Activated naive CD4-positive, alpha-beta T cell treated with anti-CD3 and anti-CD28 coated beads, Interleukin-2, amount 50 U/mL, for 16 hours (primary cell): ENCODE data around the gene ZNF646.

Experiments used
- DNase-seq: peaks from one replicate; pipeline ENCODE4 v3.0.0-alpha.2; 2020

The ZNF646 gene

DNA sequence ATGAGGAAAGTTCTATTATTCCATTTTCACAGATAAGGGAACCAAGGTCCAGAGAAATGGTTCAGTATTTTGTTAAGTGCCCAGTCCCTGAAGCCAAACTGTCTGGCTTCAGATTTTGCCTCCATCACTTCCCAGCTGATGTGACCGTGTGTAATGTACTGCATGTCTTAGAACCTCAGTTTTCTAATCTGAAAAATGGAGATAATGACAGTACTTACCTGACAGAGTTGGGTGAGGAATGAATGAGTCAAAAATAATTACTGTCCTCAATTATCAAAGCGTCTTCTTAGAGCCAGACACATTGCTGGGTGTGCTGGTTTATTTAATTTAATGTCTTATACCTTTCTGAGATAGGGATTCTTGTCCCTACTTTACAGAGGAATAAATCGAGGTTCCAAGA lies 6.9 kb upstream of the ZNF646 start:
- DNase-seq = no peak

DNA sequence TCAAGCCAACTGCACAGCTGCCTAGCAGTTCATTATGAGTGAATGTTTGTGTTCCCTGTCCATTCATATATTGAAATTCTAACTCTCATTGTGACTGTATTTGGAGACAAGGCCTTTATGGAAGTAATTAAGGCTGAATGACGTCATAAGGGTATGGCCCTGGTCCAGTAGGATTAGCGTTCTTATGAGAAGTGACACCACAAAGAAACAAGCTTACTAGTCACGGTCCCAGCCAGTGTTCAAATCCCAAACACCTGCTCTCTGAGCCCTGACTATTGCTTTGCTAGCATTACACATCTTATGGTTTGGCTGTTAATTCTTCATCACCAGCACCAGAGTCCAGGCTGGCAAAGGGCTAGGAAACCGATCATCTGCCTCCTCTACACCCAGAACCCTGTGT lies 2.4 kb upstream of the ZNF646 start:
- DNase-seq = no peak

DNA sequence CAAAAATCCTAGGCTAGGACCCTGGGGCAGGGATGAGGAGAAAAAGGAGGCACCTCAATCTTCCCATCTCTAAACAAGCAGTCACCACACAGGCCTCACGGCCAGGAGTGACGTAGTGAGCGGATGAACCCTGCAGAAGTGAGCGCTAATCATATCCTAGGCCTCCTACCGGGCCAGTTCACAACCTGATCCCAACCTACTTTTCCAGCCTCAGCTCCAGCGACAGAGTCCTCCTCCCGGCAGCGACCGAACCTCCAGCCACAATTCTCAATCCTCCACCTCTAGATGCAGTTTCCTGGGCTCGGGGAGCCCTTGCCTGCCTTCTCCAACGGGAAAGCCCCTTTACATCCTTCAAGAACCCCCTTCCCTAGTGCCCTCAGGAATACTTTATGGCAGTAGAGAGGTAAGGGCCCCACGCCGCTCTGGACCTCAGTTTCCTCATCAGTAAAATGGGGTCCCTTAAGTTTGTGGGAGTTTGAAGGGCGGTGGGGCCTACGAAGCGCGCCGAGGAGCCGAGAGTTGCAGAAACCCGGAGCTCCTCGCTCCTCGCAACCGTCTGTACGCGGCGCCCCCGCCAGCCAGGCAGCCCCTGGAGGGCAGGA lies 1.6 kb upstream of the ZNF646 start:
- no peak for DNase-seq

DNA sequence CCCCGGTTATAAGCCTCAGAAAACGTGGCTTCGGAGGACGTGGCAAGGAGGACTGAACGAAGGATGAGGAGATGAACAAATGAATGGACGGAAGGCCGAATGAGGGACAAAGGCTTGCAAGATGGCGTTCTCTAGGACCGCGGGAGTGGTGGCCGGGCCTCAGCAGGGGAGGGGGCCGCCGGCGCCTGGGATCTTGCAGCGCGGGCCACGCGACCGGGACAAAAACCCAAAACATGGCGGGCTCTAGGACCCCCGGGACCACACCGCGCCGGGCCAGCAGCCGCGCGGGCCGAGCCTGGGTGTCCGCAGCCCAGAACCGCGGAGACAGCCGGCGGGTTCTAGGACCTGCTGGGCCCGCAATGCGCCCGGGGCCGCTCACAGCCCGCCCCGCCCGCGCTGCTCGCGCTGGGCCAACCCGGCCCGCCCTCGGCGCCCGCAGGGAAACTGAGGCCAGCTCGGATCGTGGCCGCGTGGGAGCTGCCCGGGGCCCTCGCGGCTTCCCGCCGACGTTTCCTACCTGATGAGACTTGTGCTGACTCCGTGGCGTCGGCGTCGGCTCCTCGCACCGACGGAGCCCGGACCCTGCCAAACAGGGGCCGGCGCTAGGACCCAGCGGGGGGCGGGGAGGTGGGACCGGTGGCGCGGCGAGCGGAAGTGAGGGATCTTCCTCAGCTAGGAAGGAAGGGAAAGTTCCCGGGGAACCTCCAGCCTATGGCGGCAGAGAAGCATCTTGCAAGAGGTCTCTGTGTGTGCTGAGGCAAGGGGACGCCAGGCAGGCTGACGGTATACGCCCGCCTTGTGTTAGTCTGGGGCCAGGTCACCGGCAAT lies 866 bp upstream of the ZNF646 start:
- peak; percentile 91 for DNase-seq

DNA sequence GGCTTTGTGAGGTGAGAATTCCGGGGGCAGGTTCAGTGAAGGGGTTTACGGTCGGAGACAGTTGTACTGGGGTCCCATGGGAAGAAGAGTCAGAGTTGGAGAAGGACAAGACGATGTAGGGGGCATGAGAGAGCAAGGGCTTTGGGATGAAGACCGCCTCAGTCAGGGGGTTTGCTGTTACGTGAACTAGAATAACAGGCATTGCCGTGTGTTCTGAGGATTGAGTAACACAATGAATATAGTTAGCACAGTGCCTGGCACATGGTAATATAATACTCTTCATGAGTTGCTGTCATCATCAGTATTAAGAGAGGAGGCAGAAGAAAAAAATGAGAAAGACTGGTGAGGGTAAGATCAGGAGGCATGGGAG lies 577 bp downstream of the ZNF646 start:
- DNase-seq = no peak

DNA sequence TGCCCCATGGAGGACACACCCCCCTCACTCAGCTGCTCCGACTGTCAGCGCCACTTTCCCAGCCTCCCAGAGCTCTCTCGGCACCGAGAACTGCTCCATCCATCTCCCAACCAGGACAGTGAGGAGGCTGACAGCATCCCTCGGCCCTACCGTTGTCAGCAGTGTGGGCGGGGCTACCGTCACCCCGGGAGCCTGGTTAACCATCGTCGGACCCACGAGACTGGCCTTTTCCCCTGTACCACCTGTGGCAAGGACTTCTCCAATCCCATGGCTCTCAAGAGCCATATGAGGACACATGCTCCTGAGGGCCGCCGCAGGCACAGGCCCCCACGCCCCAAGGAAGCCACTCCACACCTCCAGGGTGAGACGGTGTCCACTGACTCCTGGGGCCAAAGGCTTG lies 2.1 kb downstream of the ZNF646 start:
- no peak for DNase-seq

DNA sequence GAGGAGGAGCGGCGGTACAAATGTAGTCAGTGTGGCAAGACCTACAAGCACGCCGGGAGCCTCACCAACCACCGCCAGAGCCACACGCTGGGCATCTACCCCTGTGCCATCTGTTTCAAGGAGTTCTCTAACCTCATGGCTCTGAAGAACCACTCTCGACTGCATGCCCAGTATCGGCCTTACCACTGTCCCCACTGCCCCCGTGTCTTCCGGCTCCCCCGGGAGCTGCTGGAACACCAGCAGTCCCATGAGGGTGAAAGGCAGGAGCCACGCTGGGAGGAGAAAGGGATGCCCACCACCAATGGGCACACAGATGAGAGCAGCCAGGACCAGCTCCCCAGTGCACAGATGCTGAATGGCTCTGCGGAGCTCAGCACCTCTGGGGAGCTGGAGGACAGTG lies 2.8 kb downstream of the ZNF646 start:
- DNase-seq = no peak

DNA sequence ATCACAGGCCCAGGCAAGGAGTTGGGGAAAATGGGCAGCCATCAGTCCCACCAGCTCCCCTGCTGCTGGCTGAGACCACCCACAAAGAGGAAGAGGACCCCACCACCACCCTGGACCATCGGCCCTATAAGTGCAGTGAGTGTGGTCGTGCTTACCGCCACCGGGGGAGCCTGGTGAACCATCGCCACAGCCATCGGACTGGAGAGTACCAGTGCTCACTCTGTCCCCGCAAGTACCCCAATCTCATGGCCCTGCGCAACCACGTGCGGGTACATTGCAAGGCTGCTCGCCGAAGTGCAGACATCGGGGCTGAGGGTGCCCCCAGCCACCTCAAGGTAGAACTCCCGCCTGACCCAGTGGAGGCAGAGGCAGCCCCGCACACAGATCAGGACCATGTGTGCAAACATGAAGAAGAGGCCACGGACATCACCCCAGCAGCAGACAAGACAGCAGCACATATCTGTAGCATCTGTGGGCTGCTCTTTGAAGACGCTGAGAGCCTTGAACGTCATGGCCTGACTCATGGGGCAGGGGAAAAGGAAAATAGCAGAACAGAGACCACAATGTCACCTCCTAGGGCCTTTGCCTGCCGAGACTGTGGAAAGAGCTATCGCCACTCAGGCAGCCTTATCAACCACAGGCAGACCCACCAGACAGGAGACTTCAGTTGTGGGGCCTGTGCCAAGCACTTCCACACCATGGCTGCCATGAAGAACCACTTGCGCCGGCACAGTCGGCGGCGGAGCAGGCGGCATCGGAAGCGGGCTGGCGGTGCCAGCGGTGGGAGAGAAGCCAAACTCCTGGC lies 3.6 kb downstream of the ZNF646 start:
- no peak for DNase-seq

DNA sequence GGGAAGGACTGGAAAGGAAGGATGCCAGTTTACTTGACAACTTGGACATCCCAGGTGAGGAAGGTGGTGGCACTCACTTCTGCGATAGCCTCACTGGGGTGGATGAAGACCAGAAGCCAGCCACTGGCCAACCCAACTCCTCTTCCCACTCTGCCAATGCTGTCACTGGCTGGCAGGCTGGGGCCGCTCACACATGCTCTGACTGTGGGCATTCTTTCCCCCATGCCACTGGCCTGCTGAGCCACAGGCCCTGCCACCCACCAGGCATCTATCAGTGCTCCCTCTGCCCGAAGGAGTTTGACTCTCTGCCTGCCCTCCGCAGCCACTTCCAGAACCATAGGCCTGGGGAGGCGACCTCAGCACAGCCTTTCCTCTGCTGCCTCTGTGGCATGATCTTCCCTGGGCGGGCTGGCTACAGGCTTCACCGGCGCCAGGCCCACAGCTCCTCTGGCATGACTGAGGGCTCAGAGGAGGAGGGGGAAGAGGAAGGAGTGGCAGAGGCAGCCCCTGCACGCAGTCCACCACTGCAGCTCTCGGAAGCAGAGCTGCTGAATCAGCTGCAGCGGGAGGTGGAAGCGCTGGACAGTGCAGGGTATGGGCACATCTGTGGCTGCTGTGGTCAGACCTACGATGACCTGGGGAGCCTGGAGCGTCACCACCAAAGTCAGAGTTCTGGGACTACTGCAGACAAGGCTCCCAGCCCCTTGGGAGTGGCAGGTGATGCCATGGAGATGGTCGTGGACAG lies 4.5 kb downstream of the ZNF646 start:
- DNase-seq = no peak

DNA sequence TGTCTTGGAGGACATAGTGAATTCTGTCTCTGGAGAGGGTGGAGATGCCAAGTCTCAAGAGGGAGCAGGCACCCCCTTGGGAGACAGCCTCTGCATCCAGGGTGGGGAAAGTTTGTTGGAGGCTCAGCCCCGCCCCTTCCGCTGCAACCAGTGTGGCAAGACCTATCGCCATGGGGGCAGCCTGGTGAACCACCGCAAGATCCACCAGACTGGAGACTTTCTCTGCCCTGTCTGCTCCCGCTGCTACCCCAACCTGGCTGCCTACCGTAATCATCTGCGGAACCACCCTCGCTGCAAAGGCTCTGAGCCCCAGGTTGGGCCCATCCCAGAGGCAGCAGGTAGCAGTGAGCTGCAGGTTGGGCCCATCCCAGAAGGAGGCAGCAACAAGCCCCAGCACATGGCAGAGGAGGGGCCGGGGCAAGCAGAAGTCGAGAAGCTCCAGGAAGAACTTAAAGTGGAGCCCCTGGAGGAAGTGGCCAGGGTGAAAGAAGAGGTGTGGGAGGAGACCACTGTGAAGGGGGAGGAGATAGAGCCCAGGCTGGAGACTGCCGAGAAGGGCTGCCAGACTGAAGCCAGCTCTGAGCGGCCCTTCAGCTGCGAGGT lies 5.2 kb downstream of the ZNF646 start:
- DNase-seq = no peak

DNA sequence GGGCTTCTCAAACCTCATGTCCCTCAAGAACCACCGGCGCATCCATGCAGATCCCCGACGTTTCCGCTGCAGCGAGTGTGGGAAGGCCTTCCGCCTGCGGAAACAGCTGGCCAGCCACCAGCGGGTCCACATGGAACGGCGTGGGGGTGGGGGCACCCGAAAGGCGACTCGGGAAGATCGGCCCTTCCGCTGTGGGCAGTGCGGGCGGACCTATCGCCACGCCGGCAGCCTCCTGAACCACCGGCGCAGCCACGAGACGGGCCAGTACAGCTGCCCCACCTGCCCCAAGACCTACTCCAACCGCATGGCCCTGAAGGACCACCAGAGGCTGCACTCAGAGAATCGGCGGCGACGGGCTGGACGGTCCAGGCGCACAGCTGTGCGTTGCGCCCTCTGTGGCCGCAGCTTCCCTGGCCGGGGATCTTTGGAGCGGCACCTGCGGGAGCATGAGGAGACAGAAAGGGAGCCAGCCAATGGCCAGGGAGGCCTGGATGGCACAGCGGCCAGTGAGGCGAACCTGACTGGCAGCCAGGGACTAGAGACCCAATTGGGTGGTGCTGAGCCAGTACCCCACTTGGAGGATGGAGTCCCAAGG lies 5.9 kb downstream of the ZNF646 start:
- no peak for DNase-seq

DNA sequence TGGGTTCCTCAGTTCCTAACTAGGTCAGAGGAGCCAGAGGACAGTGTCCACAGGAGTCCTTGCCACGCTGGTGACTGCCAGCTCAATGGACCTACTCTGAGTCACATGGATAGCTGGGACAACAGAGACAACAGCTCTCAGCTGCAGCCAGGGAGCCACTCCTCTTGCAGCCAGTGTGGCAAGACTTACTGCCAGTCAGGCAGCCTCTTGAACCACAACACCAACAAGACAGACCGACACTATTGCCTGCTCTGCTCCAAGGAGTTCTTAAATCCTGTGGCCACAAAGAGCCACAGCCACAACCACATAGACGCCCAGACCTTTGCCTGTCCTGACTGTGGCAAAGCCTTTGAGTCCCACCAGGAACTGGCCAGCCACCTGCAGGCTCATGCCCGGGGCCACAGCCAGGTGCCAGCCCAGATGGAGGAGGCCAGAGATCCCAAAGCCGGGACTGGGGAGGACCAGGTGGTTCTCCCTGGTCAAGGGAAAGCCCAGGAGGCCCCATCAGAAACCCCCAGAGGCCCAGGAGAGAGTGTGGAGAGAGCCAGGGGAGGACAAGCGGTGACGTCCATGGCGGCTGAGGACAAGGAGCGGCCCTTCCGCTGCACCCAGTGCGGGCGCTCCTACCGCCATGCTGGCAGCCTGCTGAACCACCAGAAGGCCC lies 6.7 kb downstream of the ZNF646 start:
- DNase-seq = no peak

DNA sequence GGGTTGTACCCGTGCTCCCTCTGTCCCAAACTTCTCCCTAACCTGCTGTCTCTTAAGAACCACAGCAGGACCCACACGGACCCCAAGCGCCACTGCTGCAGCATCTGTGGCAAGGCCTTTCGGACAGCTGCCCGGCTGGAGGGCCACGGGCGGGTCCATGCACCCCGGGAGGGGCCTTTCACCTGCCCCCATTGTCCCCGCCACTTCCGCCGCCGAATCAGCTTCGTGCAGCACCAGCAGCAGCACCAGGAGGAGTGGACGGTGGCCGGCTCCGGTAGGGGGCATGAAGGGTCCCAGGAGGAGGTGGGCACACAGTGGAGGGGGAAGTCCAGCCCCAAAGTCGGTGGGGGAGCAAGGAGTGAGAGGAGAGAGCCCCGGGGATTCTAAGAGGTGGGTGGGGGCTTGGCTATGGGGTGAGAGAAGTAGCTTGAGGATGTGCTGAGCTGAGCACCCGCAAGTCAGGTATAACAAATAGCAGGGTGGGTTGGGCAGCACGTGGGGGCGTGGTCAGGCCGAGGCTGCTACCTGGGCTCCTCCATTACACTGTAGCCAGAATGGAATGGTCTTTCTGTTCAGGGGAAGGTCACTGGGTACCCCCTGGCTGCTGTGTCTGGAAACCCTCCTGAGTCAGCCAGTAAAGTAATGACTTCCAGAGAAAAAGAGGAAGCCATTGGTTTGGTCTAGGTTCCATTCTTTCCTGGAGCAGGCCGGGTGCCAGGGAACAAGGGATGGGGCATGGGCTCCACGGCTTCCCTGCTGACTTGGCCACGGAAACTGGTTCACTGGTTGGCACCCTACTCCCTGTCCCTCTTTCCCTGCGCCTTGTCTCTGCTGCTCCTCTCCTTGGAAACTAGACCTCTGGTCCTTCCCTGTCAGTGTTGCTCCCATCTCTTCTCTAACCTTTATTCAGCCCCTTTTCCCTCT lies 7.5 kb downstream of the ZNF646 start:
- DNase-seq = no peak

DNA sequence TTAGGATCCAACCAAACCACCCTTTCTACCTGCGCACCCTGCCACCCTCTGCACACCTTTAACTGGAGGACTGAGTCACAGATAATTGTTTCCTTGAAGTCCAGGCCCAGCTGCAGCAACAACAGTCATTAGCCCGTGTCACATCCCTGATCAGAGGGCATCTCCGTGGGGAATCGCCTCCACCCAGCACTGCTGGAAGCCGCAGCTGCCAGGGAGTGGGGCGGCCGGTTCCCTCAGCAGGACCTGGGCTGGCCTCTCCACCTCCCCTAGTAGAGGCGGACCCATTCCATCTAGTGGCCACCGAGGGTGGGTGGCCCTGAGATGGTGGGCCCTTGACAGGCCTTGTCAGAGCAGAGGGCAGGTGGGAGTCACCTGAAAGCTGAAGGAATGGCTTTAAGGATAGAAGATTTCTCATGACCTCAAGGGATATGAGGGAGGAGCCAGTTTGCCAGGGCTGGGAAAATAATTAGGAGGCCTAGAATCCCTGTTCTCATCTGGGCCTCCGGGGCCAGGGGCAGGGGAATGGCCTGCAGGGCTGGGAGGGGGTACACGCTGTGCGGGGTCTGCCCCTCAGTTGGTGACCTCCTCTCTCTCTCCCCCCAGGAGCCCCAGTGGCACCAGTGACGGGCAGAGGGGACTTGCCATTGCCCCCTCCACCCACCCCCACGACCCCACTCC lies 8.3 kb downstream of the ZNF646 start:
- no peak for DNase-seq

DNA sequence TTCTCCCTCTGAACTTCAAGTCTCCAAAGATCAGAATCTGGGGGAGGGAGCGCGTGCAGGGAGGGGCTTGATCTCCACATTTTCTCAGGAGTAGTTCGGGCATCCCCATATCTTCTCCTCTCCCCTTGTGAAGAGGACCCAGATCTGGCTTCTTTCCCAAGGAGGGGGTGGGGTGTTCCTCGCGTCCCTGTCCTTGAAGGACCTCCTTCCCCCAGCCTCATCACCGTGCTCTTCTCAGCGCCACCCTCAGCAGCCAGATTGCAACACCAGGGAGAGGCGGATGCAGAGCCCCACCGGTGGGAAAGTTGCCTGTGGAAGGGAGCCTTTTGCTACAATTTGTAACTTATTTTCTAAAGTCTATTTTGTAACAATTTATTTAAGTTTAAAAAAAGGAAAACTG lies 8.9 kb downstream of the ZNF646 start:
- DNase-seq = no peak

DNA sequence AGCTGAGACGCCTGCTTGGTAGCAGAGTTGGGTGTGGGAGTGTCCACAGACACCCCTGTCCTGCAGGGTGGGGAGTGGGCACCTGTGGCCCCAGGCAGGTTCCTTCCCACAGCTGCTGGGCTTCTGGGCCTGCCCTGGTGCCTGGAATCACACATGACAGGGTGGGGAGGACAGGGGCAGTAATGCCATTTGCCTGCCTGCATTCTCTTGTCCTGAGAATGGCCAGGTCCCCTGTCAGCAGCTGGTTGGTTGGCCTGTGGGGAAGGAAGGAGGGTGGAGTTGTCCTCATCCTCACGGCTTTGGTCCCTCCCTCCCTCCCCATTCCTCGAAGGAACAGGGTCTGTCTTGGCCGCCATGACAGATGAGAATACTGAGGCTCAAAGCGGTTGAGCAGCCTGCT lies 9.3 kb downstream of the ZNF646 start:
- no peak for DNase-seq

DNA sequence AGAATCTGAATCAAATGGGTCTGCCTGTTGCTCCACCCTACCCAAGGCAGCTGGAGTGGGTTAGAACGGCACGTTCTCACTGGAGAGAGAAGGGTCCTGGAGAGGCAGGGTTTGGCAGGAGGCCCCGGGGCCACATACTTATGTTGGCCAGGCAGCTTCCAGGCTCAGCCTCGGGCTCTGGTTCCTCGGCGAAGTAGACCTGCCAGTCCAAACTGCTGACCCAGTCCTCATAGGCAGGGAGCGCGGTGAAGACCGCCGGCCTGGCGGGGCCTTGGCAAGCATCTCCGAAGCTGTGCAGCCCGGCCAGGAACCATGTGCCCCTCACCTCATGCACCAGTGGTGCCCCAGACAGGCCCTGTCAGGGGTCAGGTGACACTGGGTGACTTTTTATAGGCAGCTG lies 9.8 kb downstream of the ZNF646 start:
- DNase-seq = no peak

DNA sequence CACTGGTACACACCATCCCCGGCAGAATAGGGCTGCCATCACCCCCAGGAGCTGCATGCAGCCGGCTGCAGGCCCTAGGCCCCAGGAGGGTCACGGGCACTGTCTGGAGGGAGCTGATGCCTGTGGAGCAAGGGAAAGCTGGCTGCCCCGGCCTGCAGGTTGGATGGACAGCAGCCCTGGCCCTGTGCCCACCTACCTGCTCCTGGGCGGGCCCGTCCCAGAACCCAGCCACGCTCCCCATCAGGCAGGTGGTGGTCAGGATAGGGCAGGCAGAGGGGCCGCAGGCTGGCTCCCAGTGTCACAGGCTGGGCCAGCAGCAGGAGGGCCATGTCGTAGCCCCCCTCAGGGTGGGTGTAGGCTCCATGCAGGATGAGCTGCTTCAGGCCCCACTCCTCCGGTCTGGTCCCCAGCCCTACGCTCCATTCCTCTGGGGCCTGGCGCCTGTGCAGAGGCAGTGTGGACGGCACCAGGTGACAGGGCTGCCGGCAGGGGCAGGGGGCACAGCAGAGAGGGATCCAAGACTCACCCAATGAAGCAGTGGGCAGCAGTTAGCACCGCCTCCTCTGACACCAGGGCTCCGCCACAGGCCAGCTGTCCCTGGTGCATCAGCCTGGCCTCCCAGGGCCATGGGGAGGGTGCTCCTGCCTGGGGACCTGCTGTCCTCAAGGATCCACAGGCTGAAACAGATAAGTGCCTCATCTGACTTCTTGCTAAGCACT lies 10.5 kb downstream of the ZNF646 start:
- no peak for DNase-seq

DNA sequence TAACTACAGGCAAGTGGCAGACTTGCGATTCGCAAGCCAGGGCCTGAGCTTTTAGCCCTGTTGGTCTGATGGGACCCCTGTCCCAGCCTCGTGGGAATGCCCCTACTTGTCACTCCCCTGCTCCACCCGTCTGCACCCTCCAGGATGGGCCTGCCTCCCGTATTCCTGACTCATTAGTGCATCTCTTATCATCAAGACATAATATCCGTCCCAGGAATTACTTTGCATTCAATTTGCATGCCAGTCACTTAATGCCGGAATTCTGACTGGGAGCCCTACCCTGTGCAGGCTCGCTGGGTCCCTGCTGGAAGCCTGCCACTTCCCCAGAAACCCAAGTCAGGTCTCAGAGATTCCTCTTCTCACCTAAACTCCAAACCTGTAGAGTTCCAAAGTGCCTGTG lies 11.2 kb downstream of the ZNF646 start:
- DNase-seq = no peak
